C4-2B (cell line): Measurements from ENCODE around the gene ZNF778.

Experiments used
- ZFX ChIP-seq: fragments of 450-650 bp; IDR thresholded peaks from 2 replicates; pipeline ENCODE4 v1.6.1; 2017
- TF ChIP-seq, protein P1 (sequence below): fragments of 450-650 bp; conservative IDR thresholded peaks from 2 replicates; pipeline ENCODE4 v1.5.1; 2017; ENCODE audit warnings: mild to moderate bottlenecking

DNA sequence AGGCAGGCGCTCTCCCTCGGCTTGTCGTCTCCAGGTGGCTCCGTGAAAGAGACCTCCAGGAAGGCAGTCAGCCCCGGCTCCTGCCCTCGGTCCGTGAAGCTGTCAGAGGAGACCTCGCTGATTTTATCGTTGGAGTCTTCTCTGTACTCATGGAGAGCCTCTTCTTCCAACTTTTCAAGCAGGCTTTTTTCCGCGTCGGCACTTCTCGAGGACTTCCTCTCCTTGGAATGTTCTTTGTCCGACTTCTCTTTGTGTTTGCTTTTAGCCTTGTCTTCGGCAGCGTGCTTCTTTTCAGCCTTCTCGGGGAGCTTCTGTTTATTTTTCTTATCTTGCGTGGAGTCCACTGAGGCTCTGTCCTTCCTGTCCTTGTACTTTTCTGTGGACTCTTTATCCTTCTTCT lies 65.0 kb downstream of the ZNF778 start:
- TF ChIP-seq, protein P1, sequence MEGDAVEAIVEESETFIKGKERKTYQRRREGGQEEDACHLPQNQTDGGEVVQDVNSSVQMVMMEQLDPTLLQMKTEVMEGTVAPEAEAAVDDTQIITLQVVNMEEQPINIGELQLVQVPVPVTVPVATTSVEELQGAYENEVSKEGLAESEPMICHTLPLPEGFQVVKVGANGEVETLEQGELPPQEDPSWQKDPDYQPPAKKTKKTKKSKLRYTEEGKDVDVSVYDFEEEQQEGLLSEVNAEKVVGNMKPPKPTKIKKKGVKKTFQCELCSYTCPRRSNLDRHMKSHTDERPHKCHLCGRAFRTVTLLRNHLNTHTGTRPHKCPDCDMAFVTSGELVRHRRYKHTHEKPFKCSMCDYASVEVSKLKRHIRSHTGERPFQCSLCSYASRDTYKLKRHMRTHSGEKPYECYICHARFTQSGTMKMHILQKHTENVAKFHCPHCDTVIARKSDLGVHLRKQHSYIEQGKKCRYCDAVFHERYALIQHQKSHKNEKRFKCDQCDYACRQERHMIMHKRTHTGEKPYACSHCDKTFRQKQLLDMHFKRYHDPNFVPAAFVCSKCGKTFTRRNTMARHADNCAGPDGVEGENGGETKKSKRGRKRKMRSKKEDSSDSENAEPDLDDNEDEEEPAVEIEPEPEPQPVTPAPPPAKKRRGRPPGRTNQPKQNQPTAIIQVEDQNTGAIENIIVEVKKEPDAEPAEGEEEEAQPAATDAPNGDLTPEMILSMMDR = no peak
- TF ChIP-seq ZFX = no peak
